ENCODE data around the gene RARB.

Gene RARB

DNA sequence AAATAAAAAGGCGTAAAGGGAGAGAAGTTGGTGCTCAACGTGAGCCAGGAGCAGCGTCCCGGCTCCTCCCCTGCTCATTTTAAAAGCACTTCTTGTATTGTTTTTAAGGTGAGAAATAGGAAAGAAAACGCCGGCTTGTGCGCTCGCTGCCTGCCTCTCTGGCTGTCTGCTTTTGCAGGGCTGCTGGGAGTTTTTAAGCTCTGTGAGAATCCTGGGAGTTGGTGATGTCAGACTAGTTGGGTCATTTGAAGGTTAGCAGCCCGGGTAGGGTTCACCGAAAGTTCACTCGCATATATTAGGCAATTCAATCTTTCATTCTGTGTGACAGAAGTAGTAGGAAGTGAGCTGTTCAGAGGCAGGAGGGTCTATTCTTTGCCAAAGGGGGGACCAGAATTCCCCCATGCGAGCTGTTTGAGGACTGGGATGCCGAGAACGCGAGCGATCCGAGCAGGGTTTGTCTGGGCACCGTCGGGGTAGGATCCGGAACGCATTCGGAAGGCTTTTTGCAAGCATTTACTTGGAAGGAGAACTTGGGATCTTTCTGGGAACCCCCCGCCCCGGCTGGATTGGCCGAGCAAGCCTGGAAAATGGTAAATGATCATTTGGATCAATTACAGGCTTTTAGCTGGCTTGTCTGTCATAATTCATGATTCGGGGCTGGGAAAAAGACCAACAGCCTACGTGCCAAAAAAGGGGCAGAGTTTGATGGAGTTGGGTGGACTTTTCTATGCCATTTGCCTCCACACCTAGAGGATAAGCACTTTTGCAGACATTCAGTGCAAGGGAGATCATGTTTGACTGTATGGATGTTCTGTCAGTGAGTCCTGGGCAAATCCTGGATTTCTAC lies at the start of gene RARB:
RARB (plus strand) TSS at position 322 of the 847 bp plus-strand sequence; CDS start at position 791, 469 bp downstream.
- DNase-seq, result no peak

DNA sequence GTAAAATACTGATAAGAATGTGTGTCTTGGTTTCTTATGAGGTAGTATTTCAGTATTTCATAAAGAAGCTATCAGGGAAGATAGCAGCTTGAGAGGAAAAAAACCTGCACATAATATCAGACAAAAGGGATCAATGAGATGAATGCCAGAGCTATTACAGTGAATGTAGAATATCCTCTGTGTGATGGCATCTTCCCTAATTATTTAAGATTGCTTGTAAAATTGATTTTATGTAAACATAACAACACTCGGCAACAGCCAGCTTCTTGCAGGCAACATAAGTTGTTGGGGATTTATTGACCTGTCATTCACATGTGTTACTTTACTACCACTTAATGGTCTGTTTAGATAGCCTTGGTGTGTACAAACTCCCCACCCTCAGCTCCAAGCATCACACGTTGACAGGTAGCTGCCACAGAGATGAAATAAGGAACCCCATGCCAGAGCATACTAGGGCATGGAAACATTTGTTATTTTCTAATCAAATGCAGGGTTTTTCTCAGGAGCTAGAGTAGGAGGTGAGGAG lies 49.2 kb upstream of the RARB start:
- DNase-seq, result no peak

- DNase-seq, result no peak
These were observed 47.8 kb upstream of the RARB start for GRCh38 chr3:25380222-25380739.

- DNase-seq, result no peak
These were observed 47.0 kb upstream of the RARB start for GRCh38 chr3:25381083-25381482.

DNA sequence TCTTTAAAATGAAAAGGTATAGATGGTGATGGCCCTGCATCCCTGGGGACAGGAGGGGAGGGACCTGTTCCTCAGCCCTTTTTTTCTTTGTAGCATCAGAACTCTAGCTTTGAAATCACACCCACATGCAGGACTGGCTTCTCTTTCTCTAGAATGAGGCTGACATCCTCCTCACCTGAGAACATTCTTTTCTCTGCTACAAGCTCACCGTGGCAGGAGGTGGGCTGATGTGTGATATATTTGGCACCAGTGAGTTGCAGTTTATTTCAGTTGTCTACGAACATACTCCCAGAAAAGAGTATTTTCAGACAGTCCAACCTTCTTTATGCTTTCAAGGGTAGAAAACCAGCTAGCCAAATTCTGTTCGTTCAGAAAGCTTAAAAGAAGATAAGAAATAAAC lies 43.6 kb upstream of the RARB start:
- DNase-seq, result no peak

GRCh38 chr3:25385807-25386460 lies 42.1 kb upstream of the RARB start:
- no peak for DNase-seq

GRCh38 chr3:25386686-25387255 lies 41.3 kb upstream of the RARB start:
- no peak for DNase-seq

- DNase-seq, result no peak
These were observed 37.5 kb upstream of the RARB start for GRCh38 chr3:25390605-25391004.

- DNase-seq, result no peak
These were observed 31.8 kb upstream of the RARB start for GRCh38 chr3:25396251-25396650.

GRCh38 chr3:25396686-25397085 lies 31.4 kb upstream of the RARB start:
- DNase-seq, result no peak

DNA sequence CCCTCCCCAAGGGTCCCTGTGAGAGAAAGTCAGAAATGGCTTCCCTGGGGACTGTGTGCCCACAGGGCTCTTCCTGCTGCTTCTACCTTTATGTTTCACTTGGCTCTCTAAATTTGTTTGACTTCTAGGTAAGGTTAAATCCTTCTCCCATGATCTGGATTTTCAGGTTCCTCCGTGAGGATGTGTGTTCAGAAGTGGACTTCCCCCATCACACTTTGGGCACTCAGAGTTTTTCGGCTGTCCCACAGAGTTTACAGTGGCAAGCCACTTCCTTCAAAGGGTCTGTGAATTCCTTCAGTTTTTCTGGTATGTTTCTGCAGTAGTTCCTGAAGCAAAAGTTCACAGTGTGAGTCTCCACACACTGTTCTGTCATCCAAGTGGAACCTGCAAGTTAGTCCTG lies 30.9 kb upstream of the RARB start:
- DNase-seq, result no peak

GRCh38 chr3:25400587-25400986 lies 27.5 kb upstream of the RARB start:
- no peak for DNase-seq

GRCh38 chr3:25403968-25404367 lies 24.1 kb upstream of the RARB start:
- DNase-seq, result no peak

- no peak for DNase-seq
These were observed 23.5 kb upstream of the RARB start for GRCh38 chr3:25404569-25404968.

GRCh38 chr3:25405335-25405734 lies 22.7 kb upstream of the RARB start:
- DNase-seq, result no peak

- no peak for DNase-seq
These were observed 17.4 kb upstream of the RARB start for GRCh38 chr3:25410703-25411102.

DNA sequence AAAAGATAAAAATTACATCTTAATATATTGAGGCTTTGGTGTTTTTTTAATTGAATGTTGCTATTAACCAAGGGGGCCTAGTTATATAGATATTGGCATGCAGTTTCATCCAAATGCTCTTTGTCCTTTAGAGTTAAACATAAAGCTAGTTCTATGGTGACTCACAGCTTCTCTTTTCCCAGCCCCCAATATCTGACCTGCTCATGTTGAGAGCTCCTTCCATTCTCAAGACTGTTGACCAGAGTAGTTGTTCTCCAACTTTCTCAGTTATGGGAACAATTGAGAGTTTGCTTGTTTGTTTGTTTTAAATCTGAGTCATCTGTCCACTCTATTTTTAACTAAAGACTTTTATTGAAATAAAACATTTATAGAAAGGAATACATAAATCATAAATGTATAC lies 15.8 kb upstream of the RARB start:
- DNase-seq, result no peak

- DNase-seq, result no peak
These were observed 11.9 kb upstream of the RARB start for GRCh38 chr3:25416176-25416575.

DNA sequence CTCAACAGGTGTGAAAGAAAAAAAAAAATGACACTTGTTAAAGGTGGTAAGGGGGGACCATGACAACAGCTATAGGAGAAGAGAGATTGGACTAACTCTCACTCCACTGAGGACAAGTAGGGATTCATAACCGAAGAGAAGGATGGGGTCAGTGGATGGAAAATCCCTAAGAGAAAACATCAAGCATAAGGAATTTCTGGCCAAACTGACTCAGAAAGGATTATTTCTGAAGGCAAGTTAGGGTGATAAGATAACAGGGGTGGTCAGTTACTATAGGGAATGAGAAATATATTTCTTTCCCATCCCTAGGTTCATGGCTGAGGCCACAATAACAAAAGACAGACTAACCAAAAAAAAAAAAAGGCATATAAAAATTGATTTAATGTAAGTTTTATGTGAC lies 9.5 kb upstream of the RARB start:
- no peak for DNase-seq

- no peak for DNase-seq
These were observed 8.8 kb upstream of the RARB start for GRCh38 chr3:25419251-25419650.

DNA sequence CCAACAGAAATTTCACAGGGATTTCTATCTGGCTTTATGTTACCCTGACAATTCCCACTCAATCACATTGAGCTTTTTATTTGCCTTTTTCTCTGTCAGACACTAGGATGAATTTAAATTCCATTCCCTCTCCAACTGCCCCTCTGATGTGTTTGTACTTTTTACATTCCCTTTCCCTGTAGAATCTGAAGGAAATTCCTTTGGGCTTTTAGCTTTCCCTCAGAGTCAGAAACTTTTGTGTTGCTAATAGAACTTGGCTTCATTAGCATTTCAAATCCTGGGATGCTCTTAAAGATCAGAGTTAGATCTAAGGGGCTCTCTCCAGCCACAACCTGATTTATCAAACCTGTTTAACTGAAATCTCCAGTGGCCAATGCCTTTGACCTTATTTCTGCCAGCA lies 7.9 kb upstream of the RARB start:
- no peak for DNase-seq

- no peak for DNase-seq
These were observed 7.2 kb upstream of the RARB start for GRCh38 chr3:25420885-25421284.

- no peak for DNase-seq
These were observed 6.3 kb upstream of the RARB start for GRCh38 chr3:25421747-25422146.
